Measurements from ENCODE around the gene DPYSL4. TPM values are rescaled to one million over a fixed set of nuclear protein-coding genes. Genes with fewer than 3 reads are reported as not detected.
A peak's percentile ranks its signal among the peaks of the same experiment; 100 is the strongest.

Gene DPYSL4
- total RNA-seq, 2 donors from 2014 or later, result 3.4 to 4.1 TPM

DNA sequence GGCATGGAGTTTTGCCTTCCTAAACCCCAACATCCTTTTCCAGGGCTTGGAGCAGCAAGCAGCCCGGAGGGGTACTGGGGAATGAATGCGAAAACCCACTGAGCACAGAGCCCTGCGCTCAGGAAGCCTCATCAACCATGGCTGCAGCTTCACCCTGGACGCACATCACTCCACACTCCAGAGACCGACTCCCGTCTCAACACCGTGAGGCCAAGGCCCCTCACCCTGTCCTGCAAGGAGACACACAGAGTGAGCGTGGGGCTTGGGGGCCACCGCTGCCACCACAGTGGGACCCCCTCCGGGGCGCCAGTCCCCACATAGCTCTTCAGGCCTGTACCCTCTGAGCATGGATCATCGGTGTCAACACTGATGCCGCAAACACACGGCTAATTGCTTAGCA lies 41.9 kb downstream of the DPYSL4 start:
- H3K27ac ChIP-seq, result no peak overlapping the region
- H3K27me3 ChIP-seq, result no peaks in the 10 kb centered on the region
- no peaks in the 10 kb centered on the region for H3K9me3 ChIP-seq
- H3K4me1 ChIP-seq, result no peaks in the 10 kb centered on the region
- H3K36me3 ChIP-seq, result no peaks in the 10 kb centered on the region
- no peak for DNase-seq (ENCODE audit: low spot score)
- TF ChIP-seq, protein P1, sequence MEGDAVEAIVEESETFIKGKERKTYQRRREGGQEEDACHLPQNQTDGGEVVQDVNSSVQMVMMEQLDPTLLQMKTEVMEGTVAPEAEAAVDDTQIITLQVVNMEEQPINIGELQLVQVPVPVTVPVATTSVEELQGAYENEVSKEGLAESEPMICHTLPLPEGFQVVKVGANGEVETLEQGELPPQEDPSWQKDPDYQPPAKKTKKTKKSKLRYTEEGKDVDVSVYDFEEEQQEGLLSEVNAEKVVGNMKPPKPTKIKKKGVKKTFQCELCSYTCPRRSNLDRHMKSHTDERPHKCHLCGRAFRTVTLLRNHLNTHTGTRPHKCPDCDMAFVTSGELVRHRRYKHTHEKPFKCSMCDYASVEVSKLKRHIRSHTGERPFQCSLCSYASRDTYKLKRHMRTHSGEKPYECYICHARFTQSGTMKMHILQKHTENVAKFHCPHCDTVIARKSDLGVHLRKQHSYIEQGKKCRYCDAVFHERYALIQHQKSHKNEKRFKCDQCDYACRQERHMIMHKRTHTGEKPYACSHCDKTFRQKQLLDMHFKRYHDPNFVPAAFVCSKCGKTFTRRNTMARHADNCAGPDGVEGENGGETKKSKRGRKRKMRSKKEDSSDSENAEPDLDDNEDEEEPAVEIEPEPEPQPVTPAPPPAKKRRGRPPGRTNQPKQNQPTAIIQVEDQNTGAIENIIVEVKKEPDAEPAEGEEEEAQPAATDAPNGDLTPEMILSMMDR (IDR thresholded peaks at IDR 0.05), result no peak
- H3K4me3 ChIP-seq, result no peak overlapping the region

DNA sequence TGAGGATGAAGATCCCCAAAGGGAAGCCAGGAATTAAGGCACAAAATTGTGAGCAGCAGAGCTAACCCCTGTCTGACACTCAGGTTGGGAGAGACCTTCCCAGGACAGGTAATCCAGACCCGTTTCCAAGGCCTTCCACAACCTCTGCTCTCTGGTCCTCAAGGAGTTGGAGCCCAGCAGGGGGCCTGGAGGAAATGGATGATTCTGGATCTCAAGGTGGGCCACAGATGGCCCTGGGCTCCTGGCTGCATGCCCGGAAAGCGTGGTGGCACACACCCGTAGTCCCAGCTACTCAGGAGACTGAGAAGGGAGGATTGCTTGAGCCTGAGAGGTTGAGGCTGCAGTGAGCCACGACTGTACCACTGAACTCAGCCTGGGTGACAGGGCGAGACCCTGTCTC lies 42.3 kb downstream of the DPYSL4 start:
- no peaks in the 10 kb centered on the region for H3K9me3 ChIP-seq
- TF ChIP-seq, protein P1 (IDR thresholded peaks at IDR 0.05), result no peak
- no peaks in the 10 kb centered on the region for H3K36me3 ChIP-seq
- H3K4me1 ChIP-seq, result no peaks in the 10 kb centered on the region
- DNase-seq (ENCODE audit: low spot score), result no peak
- H3K27me3 ChIP-seq, result no peaks in the 10 kb centered on the region
- H3K27ac ChIP-seq, result no peak overlapping the region
- no peak overlapping the region for H3K4me3 ChIP-seq

- DNase-seq (ENCODE audit: low spot score), result no peak
- H3K9me3 ChIP-seq, result no peaks in the 10 kb centered on the region
- no peaks in the 10 kb centered on the region for H3K27me3 ChIP-seq
- H3K27ac ChIP-seq, result peak overlapping the region in 1 of 2 donors; percentile 18
- H3K4me1 ChIP-seq, result no peaks in the 10 kb centered on the region
- H3K4me3 ChIP-seq, result peak overlapping the region in 1 of 2 donors; percentile 34
- TF ChIP-seq, protein P1 (IDR thresholded peaks at IDR 0.05), result no peak
- no peaks in the 10 kb centered on the region for H3K36me3 ChIP-seq
Observed at GRCh38 chr10:132229834-132230556, 43.2 kb downstream of the DPYSL4 start.

- TF ChIP-seq, protein P1 (IDR thresholded peaks at IDR 0.05), result no peak
- no peaks in the 10 kb centered on the region for H3K27me3 ChIP-seq
- no peak overlapping the region for H3K27ac ChIP-seq
- peak overlapping the region in 1 of 2 donors; percentile 34 for H3K4me3 ChIP-seq
- no peaks in the 10 kb centered on the region for H3K9me3 ChIP-seq
- H3K4me1 ChIP-seq, result no peaks in the 10 kb centered on the region
- no peaks in the 10 kb centered on the region for H3K36me3 ChIP-seq
- no peak for DNase-seq (ENCODE audit: low spot score)
Observed at GRCh38 chr10:132230557-132231210, 43.9 kb downstream of the DPYSL4 start.

GRCh38 chr10:132231656-132232022 lies 44.9 kb downstream of the DPYSL4 start:
- TF ChIP-seq, protein P1 (IDR thresholded peaks at IDR 0.05), result no peak
- H3K27me3 ChIP-seq, result no peaks in the 10 kb centered on the region
- H3K4me3 ChIP-seq, result no peak overlapping the region
- no peaks in the 10 kb centered on the region for H3K9me3 ChIP-seq
- no peak overlapping the region for H3K27ac ChIP-seq
- no peaks in the 10 kb centered on the region for H3K36me3 ChIP-seq
- H3K4me1 ChIP-seq, result no peaks in the 10 kb centered on the region
- DNase-seq (ENCODE audit: low spot score), result no peak
